AG04450 (cell line): ENCODE measurements around the gene ZSCAN26. TPM values are rescaled to one million over a fixed set of nuclear protein-coding genes. Genes with fewer than 3 reads are reported as not detected.
A peak's percentile ranks its signal among the peaks of the same experiment; 100 is the strongest.

ENCODE experiments used
- CTCF ChIA-PET: fragments of 300-600, 350-600 bp; formaldehyde crosslinking; extraction: SDS; loops from one replicate; lab custom pipeline; 2022; ENCODE audit warnings: antibody characterized with exemption, inconsistent platforms; lab: Charles Lee
- POLR2A ChIA-PET: fragments of 350-600 bp; formaldehyde crosslinking; extraction: SDS; loops from one replicate; lab custom pipeline; 2021; ENCODE audit warnings: antibody characterized with exemption, inconsistent platforms; lab: Yijun Ruan, JAX
- DNase-seq: peaks from one replicate; pipeline ENCODE4 v3.0.0-alpha.2; 2011; ENCODE audit warnings: low read depth, low spot score
- H3K27ac ChIP-seq: one replicate; pipeline ENCODE4 v1.5.1; 2012; ENCODE audit warnings: low read depth, low read length, control low read depth
- H3K27me3 ChIP-seq: one replicate; pipeline ENCODE4 v1.6.0; 2012; ENCODE audit warnings: low read length; ENCODE audit not compliant: control insufficient read depth, insufficient read depth
- H3K4me3 ChIP-seq: 2 replicates; pipeline ENCODE4 v1.5.1; 2011; ENCODE audit warnings: mild to moderate bottlenecking, low read depth, low read length, control low read depth
- H3K9me3 ChIP-seq: 2 replicates; pipeline ENCODE4 v1.5.1; 2012; ENCODE audit warnings: low read length; ENCODE audit not compliant: control insufficient read depth, insufficient read depth
- CTCF ChIP-seq: IDR thresholded peaks from 2 replicates; pipeline ENCODE4 v1.5.1; 2011; ENCODE audit warnings: low read depth, low read length, control low read depth, inconsistent platforms
- polyA plus RNA-seq: library from polyadenylated mRNA; depleted of rRNA; stranded (reverse); fragments of >200 nt; gene quantifications from 2 replicates; pipeline ENCODE4 v1.2.3, GENCODE V29; 2011

The ZSCAN26 gene
- polyA plus RNA-seq, 1 experiment, result 24.0 TPM

- ChIA-PET CTCF (interaction anchor here (1.1 to 2.8 kb wide), 2 partner anchors 94 to 102 kb away, joined by 3 to 13 read pairs; no protein-coding TSS in a partner anchor), POLR2A (interaction anchor here (0.6 kb wide), 1 partner anchor 119 kb away, joined by 12 read pairs; no protein-coding TSS in a partner anchor)
- DNase-seq, result no peak
These were observed 12.8 kb upstream of the ZSCAN26 start for GRCh38 chr6:28254121-28254519.

GRCh38 chr6:28257042-28257441 lies 9.9 kb upstream of the ZSCAN26 start:
- CTCF ChIA-PET, result interaction anchor here (0.5 kb wide), 1 partner anchor 122 kb away, joined by 7 read pairs; no protein-coding TSS in a partner anchor

More at GRCh38 chr6:28254121-28254519, 12.8 kb upstream of the ZSCAN26 start:
- no peak overlapping the region for H3K4me3 ChIP-seq
- no peak overlapping the region for H3K27ac ChIP-seq
- TF ChIP-seq CTCF, result no peak
- H3K27me3 ChIP-seq, result no peaks in the 10 kb centered on the region
- H3K9me3 ChIP-seq, result peaks cover 5% of the 10 kb centered on the region

GRCh38 chr6:28258877-28259777 lies 7.8 kb upstream of the ZSCAN26 start, which contains the start of gene NKAPL:
Gene NKAPL (plus strand): TSS chr6:28259297. CDS start chr6:28259372, 75 bp downstream.
- ChIA-PET POLR2A (no interaction called here), CTCF (no interaction called here)
- Histone ChIP-seq H3K9me3 (peaks cover 11% of the 10 kb centered on the region), H3K4me3 (peak within 1 kb of the TSS; percentile 34), H3K27me3 (no peaks in the 10 kb centered on the region), H3K27ac (no peak within 1 kb of the TSS)
- TF ChIP-seq CTCF, result no peak
- no peak for DNase-seq

More at GRCh38 chr6:28257042-28257441, 9.9 kb upstream of the ZSCAN26 start:
- no peak for DNase-seq
- POLR2A ChIA-PET, result no interaction called here
- no peak for TF ChIP-seq CTCF
- no peaks in the 10 kb centered on the region for H3K27me3 ChIP-seq
- peaks cover 11% of the 10 kb centered on the region for H3K9me3 ChIP-seq
- H3K27ac ChIP-seq, result no peak overlapping the region
- H3K4me3 ChIP-seq, result no peak overlapping the region

- DNase-seq, result no peak
- CTCF ChIA-PET, result interaction anchor here (1.2 to 2.1 kb wide), 2 partner anchors 12 to 92 kb away, joined by 3 to 6 read pairs; partner anchors contain the start of gene ZKSCAN4
- POLR2A ChIA-PET, result no interaction called here
These were observed 3.0 kb upstream of the ZSCAN26 start for GRCh38 chr6:28263922-28264321.

More at GRCh38 chr6:28263922-28264321, 3.0 kb upstream of the ZSCAN26 start:
- H3K4me3 ChIP-seq, result no peak overlapping the region
- peaks cover 8% of the 10 kb centered on the region for H3K9me3 ChIP-seq
- H3K27me3 ChIP-seq, result no peaks in the 10 kb centered on the region
- no peak overlapping the region for H3K27ac ChIP-seq
- TF ChIP-seq CTCF, result no peak
